Measurements from ENCODE around the gene POU6F1.
"Not testable (repeated sequence)": the region's sequence is repeated elsewhere in the genome, so short reads cannot be mapped to it uniquely, and the experiment has no call there.

POU6F1 gene

DNA sequence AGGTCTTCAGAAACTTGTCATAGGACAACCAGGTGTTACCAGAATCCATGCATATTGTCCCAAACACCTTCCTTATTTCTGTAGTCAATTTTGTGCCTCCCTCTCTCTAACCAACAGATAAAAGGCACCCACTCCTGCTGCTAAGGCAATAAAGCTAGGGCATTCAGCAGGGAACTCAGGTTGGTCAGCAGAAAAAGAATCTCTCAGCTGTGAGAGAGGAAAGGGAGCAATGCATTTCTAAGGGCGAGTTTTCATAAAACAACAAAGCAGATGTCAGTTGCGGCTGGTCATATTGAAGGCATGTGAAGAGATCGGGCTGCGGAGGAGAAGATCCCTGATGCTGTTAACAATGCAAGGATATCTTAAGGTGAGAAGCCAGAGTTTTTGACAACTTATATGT is 7.4 kb upstream of the POU6F1 start:
- no peaks in the 10 kb centered on the region for H3K4me1 ChIP-seq (ENCODE audit: control insufficient read depth, insufficient read depth, low read length)
- no peaks in the 10 kb centered on the region for H3K27me3 ChIP-seq (ENCODE audit: control insufficient read depth, insufficient read depth, low read length)
- H3K9ac ChIP-seq (ENCODE audit: low read depth, low read length) = no peak overlapping the region
- no peak overlapping the region for H3K4me3 ChIP-seq (ENCODE audit: low read depth, low read length)
- no peaks in the 10 kb centered on the region for H3K36me3 ChIP-seq (ENCODE audit: control insufficient read depth, insufficient read depth, low read length)
- H3K9me3 ChIP-seq (ENCODE audit: control insufficient read depth, insufficient read depth, low read length) = no peaks in the 10 kb centered on the region

GRCh38 chr12:51224625-51225024 is 6.8 kb upstream of the POU6F1 start:
- H3K27me3 ChIP-seq (ENCODE audit: control insufficient read depth, insufficient read depth, low read length) = no peaks in the 10 kb centered on the region
- H3K4me1 ChIP-seq (ENCODE audit: control insufficient read depth, insufficient read depth, low read length) = peaks cover 2% of the 10 kb centered on the region
- H3K9ac ChIP-seq (ENCODE audit: low read depth, low read length) = no peak overlapping the region
- no peaks in the 10 kb centered on the region for H3K36me3 ChIP-seq (ENCODE audit: control insufficient read depth, insufficient read depth, low read length)
- H3K9me3 ChIP-seq (ENCODE audit: control insufficient read depth, insufficient read depth, low read length) = no peaks in the 10 kb centered on the region
- H3K4me3 ChIP-seq (ENCODE audit: low read depth, low read length) = no peak overlapping the region

GRCh38 chr12:51222461-51222860 is 4.6 kb upstream of the POU6F1 start:
- Histone ChIP-seq H3K9me3 (ENCODE audit: control insufficient read depth, insufficient read depth, low read length) (no peaks in the 10 kb centered on the region), H3K36me3 (ENCODE audit: control insufficient read depth, insufficient read depth, low read length) (no peaks in the 10 kb centered on the region), H3K9ac (ENCODE audit: low read depth, low read length) (no peak overlapping the region), H3K4me3 (ENCODE audit: low read depth, low read length) (no peak overlapping the region), H3K27me3 (ENCODE audit: control insufficient read depth, insufficient read depth, low read length) (no peaks in the 10 kb centered on the region), H3K4me1 (ENCODE audit: control insufficient read depth, insufficient read depth, low read length) (peaks cover 7% of the 10 kb centered on the region)

DNA sequence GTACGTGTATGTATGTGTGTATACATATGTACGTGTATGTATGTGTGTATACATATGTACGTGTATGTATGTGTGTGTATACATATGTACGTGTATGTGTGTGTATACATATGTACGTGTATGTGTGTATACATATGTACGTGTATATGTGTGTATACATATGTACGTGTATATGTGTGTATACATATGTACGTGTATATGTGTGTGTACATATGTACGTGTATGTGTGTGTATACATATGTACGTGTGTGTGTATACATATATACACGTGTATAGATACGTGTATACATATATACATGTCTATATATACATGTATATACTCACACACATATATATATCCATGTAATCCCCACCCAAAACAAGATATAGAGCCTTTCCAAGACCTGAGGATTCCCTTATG is 2.0 kb upstream of the POU6F1 start:
- not testable (repeated sequence) for H3K4me3 ChIP-seq (ENCODE audit: low read depth, low read length); H3K9ac ChIP-seq (ENCODE audit: low read depth, low read length)

DNA sequence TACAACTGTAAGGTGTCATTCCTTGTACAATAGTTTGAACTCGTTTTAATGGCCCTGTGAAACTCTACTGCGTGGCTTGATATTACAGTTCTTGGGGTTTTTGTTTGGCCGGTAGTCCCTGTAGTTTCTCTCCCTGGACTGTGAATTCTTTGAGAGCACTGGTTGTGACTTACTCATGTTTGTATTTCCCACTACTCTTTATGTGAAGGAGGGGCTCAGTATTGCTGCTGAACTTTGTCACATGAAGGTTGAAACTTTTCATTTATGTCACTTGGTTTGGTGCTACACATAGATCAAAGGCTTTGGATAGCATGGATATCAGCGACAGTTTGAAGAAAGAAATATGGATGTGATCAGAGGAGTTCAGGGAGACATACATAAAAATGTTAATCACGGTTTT is 1.5 kb upstream of the POU6F1 start:
- H3K4me1 ChIP-seq (ENCODE audit: control insufficient read depth, insufficient read depth, low read length) = peaks cover 7% of the 10 kb centered on the region
- H3K27me3 ChIP-seq (ENCODE audit: control insufficient read depth, insufficient read depth, low read length) = no peaks in the 10 kb centered on the region
- no peak overlapping the region for H3K4me3 ChIP-seq (ENCODE audit: low read depth, low read length)
- H3K36me3 ChIP-seq (ENCODE audit: control insufficient read depth, insufficient read depth, low read length) = no peaks in the 10 kb centered on the region
- H3K9ac ChIP-seq (ENCODE audit: low read depth, low read length) = no peak overlapping the region
- no peaks in the 10 kb centered on the region for H3K9me3 ChIP-seq (ENCODE audit: control insufficient read depth, insufficient read depth, low read length)

More for the DNA sequence above, 2.0 kb upstream of the POU6F1 start:
- not testable (repeated sequence) for H3K27me3 ChIP-seq (ENCODE audit: control insufficient read depth, insufficient read depth, low read length); H3K9me3 ChIP-seq (ENCODE audit: control insufficient read depth, insufficient read depth, low read length); H3K4me1 ChIP-seq (ENCODE audit: control insufficient read depth, insufficient read depth, low read length); H3K36me3 ChIP-seq (ENCODE audit: control insufficient read depth, insufficient read depth, low read length)

DNA sequence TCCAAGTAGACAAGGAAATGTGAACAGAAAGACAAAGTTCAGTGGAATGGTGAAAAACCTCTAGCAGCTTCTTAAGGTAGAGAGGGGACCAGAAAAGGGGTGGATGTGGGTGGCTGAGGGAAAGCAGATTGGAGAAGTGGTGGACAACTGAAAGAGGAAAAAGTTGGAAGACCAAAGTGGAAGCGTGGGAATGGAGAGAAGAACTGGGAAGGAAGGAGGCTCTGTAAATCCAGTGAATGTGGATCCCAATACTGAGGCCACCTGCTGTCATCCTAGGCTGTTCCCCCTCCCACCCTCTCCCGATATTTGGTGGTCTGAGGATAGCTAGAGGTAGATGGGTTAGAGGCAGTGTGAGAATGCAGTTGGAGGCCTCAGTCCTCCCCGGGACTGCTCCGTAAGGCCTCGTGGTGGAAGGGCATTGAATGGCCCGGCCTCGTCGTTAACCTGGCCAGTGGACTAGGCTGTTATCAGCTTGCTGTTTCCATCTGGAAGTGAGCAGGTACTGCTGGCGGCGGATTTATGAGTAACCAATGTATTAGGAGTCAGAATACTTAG is 822 bp upstream of the POU6F1 start:
- no peaks in the 10 kb centered on the region for H3K9me3 ChIP-seq (ENCODE audit: control insufficient read depth, insufficient read depth, low read length)
- peaks cover 7% of the 10 kb centered on the region for H3K4me1 ChIP-seq (ENCODE audit: control insufficient read depth, insufficient read depth, low read length)
- H3K9ac ChIP-seq (ENCODE audit: low read depth, low read length) = peak overlapping the region; percentile 91
- H3K4me3 ChIP-seq (ENCODE audit: low read depth, low read length) = peak overlapping the region; percentile 67
- no peaks in the 10 kb centered on the region for H3K36me3 ChIP-seq (ENCODE audit: control insufficient read depth, insufficient read depth, low read length)
- no peaks in the 10 kb centered on the region for H3K27me3 ChIP-seq (ENCODE audit: control insufficient read depth, insufficient read depth, low read length)

- H3K9me3 ChIP-seq (ENCODE audit: control insufficient read depth, insufficient read depth, low read length) = no peaks in the 10 kb centered on the region
- H3K36me3 ChIP-seq (ENCODE audit: control insufficient read depth, insufficient read depth, low read length) = no peaks in the 10 kb centered on the region
- peaks cover 7% of the 10 kb centered on the region for H3K4me1 ChIP-seq (ENCODE audit: control insufficient read depth, insufficient read depth, low read length)
- H3K27me3 ChIP-seq (ENCODE audit: control insufficient read depth, insufficient read depth, low read length) = no peaks in the 10 kb centered on the region
- H3K9ac ChIP-seq (ENCODE audit: low read depth, low read length) = no peak overlapping the region
- peak overlapping the region; percentile 65 for H3K4me3 ChIP-seq (ENCODE audit: low read depth, low read length)
These were observed 512 bp downstream of the POU6F1 start for GRCh38 chr12:51217133-51217967.

DNA sequence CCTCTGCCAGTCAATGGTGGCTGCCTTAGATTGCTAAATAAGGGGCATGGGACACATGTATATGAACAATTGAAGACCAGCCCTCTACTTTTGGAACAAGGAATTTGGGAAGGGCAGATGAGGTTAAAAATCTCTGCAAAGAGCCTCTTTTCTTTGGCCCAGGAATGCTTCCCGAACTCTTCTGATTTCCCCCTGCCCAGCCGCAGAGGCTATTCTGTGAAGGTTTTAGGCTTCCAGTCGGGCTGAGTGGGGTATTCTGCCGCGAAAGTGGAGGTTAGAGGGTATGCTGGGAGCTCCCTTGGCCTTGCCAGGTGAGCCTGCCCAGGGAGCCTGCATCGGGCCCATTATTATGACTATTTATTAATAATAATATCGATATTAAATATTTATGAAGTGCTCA is 1.2 kb downstream of the POU6F1 start:
- H3K27me3 ChIP-seq (ENCODE audit: control insufficient read depth, insufficient read depth, low read length) = no peaks in the 10 kb centered on the region
- no peak overlapping the region for H3K9ac ChIP-seq (ENCODE audit: low read depth, low read length)
- no peaks in the 10 kb centered on the region for H3K9me3 ChIP-seq (ENCODE audit: control insufficient read depth, insufficient read depth, low read length)
- peak overlapping the region; percentile 65 for H3K4me3 ChIP-seq (ENCODE audit: low read depth, low read length)
- H3K4me1 ChIP-seq (ENCODE audit: control insufficient read depth, insufficient read depth, low read length) = peaks cover 7% of the 10 kb centered on the region
- H3K36me3 ChIP-seq (ENCODE audit: control insufficient read depth, insufficient read depth, low read length) = no peaks in the 10 kb centered on the region

- no peaks in the 10 kb centered on the region for H3K27me3 ChIP-seq (ENCODE audit: control insufficient read depth, insufficient read depth, low read length)
These were observed 3.0 kb downstream of the POU6F1 start for GRCh38 chr12:51214895-51215294.

DNA sequence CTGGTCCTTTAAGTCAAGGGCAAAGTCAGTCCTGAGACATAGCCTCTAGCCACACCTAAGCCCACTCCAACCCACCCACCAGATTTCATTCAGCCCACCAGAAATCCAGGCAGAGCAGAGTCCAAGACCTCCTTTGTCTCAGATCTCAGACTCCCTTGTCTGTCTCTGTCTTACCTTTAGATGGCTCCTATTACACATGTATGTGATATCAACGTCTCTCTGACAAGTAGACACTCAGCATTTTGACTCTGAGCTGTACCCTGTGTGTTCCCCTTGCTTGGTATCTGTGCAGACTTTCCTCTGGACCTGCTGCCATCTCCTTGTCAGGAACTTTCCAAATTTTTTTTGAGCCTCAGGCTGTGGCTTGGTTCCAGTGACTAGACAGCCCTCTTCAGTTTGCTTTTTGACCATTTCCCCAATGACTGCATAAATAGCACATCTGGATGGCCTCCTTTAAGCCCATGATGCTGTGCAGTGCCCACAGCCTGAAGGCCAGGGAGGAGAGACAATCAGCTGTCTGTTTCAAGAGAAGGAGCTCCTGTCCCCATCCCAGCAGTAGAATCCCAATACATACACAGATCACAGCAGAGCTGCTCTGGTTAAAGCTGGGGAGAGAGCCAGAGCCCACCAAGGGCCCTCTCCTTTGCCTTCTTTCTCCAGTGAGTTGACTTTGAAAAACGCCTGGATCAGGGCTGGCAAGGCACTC is 7.0 kb downstream of the POU6F1 start:
- H3K9ac ChIP-seq (ENCODE audit: low read depth, low read length) = no peak overlapping the region

More at GRCh38 chr12:51214895-51215294, 3.0 kb downstream of the POU6F1 start:
- Histone ChIP-seq H3K36me3 (ENCODE audit: control insufficient read depth, insufficient read depth, low read length) (no peaks in the 10 kb centered on the region), H3K9me3 (ENCODE audit: control insufficient read depth, insufficient read depth, low read length) (no peaks in the 10 kb centered on the region), H3K4me3 (ENCODE audit: low read depth, low read length) (no peak overlapping the region), H3K9ac (ENCODE audit: low read depth, low read length) (no peak overlapping the region), H3K4me1 (ENCODE audit: control insufficient read depth, insufficient read depth, low read length) (peaks cover 7% of the 10 kb centered on the region)

GRCh38 chr12:51209259-51209658 is 8.6 kb downstream of the POU6F1 start:
- no peak overlapping the region for H3K4me3 ChIP-seq (ENCODE audit: low read depth, low read length)
- no peak overlapping the region for H3K9ac ChIP-seq (ENCODE audit: low read depth, low read length)
- H3K27me3 ChIP-seq (ENCODE audit: control insufficient read depth, insufficient read depth, low read length) = no peaks in the 10 kb centered on the region
- no peaks in the 10 kb centered on the region for H3K36me3 ChIP-seq (ENCODE audit: control insufficient read depth, insufficient read depth, low read length)
- H3K4me1 ChIP-seq (ENCODE audit: control insufficient read depth, insufficient read depth, low read length) = no peaks in the 10 kb centered on the region
- H3K9me3 ChIP-seq (ENCODE audit: control insufficient read depth, insufficient read depth, low read length) = no peaks in the 10 kb centered on the region

More for the DNA sequence above, 7.0 kb downstream of the POU6F1 start:
- Histone ChIP-seq H3K36me3 (ENCODE audit: control insufficient read depth, insufficient read depth, low read length) (no peaks in the 10 kb centered on the region), H3K4me1 (ENCODE audit: control insufficient read depth, insufficient read depth, low read length) (no peaks in the 10 kb centered on the region), H3K9me3 (ENCODE audit: control insufficient read depth, insufficient read depth, low read length) (no peaks in the 10 kb centered on the region), H3K27me3 (ENCODE audit: control insufficient read depth, insufficient read depth, low read length) (no peaks in the 10 kb centered on the region), H3K4me3 (ENCODE audit: low read depth, low read length) (no peak overlapping the region)

Data from iPS-15b (cell line).